Activated CD4-positive, alpha-beta T cell treated with anti-CD3 and anti-CD28 coated beads, Interleukin-2, Interleukin-6, amounts not matched to agents 100 ng/mL and 50 ng/mL, durations not matched to agents 16 hours and 8 hours (primary cell): ENCODE measurements around the gene NBDY.

Source experiments
- DNase-seq: peaks from one replicate; pipeline ENCODE4 v3.0.0-alpha.2; 2020

The NBDY gene

GRCh38 chrX:56787734-56788152 lies 58.7 kb downstream of the NBDY start:
- no peak for DNase-seq

- no peak for DNase-seq
Measured at GRCh38 chrX:56788229-56788628, 59.2 kb downstream of the NBDY start.

- DNase-seq: no peak
Measured at GRCh38 chrX:56788717-56789122, 59.7 kb downstream of the NBDY start.

- no peak for DNase-seq
Measured at GRCh38 chrX:56789518-56790070, 60.6 kb downstream of the NBDY start.

GRCh38 chrX:56790778-56791177 lies 61.7 kb downstream of the NBDY start:
- DNase-seq: no peak

- DNase-seq: no peak
Measured at GRCh38 chrX:56791456-56791855, 62.4 kb downstream of the NBDY start.

GRCh38 chrX:56792270-56793111 lies 63.4 kb downstream of the NBDY start:
- no peak for DNase-seq

GRCh38 chrX:56793112-56793430 lies 64.0 kb downstream of the NBDY start:
- DNase-seq: no peak

- DNase-seq: no peak
Measured at GRCh38 chrX:56793521-56794320, 64.7 kb downstream of the NBDY start.

GRCh38 chrX:56794404-56795230 lies 65.6 kb downstream of the NBDY start:
- DNase-seq: no peak

GRCh38 chrX:56795309-56795868 lies 66.3 kb downstream of the NBDY start:
- no peak for DNase-seq

- DNase-seq: no peak
Measured at GRCh38 chrX:56796641-56797395, 67.8 kb downstream of the NBDY start.

- no peak for DNase-seq
Measured at GRCh38 chrX:56797574-56798338, 68.7 kb downstream of the NBDY start.

GRCh38 chrX:56798339-56798711 lies 69.3 kb downstream of the NBDY start:
- no peak for DNase-seq

- DNase-seq: no peak
Measured at GRCh38 chrX:56798866-56799758, 70.1 kb downstream of the NBDY start.

- DNase-seq: no peak
Measured at GRCh38 chrX:56800307-56800706, 71.3 kb downstream of the NBDY start.

- DNase-seq: peak; percentile 71
Measured at GRCh38 chrX:56800801-56801200, 71.8 kb downstream of the NBDY start.

GRCh38 chrX:56802428-56802827 lies 73.4 kb downstream of the NBDY start:
- no peak for DNase-seq

- DNase-seq: peak; percentile 87
Measured at GRCh38 chrX:56802921-56803849, 74.1 kb downstream of the NBDY start.
